Activated naive CD8-positive, alpha-beta T cell treated with anti-CD3 and anti-CD28 coated beads, Interleukin-2, amount 50 U/mL, for 24 hours (primary cell): ENCODE data around the gene TTBK1.
A peak's percentile ranks its signal among the peaks of the same experiment; 100 is the strongest.

ENCODE experiments used
- ATAC-seq: fragments of 150-1000 bp; cut with Tn5 transposase; one replicate; pipeline ENCODE4 v1.10.0; 2021
- DNase-seq: peaks from one replicate; pipeline ENCODE4 v3.0.0; 2021
- H3K27ac Mint-ChIP-seq: one replicate; pipeline ENCODE4 v1.8.0; 2021; ENCODE audit warnings: mild to moderate bottlenecking, mixed read lengths
- H3K27me3 Mint-ChIP-seq: one replicate; pipeline ENCODE4 v1.8.0; 2021; ENCODE audit warnings: mixed read lengths
- H3K36me3 Mint-ChIP-seq: one replicate; pipeline ENCODE4 v1.8.0; 2021; ENCODE audit warnings: low read depth, mixed read lengths
- H3K4me1 Mint-ChIP-seq: one replicate; pipeline ENCODE4 v1.8.0; 2021; ENCODE audit warnings: mixed read lengths
- H3K4me3 Mint-ChIP-seq: one replicate; pipeline ENCODE4 v1.8.0; 2021; ENCODE audit warnings: mild to moderate bottlenecking, moderate library complexity, mixed read lengths
- H3K9me3 Mint-ChIP-seq: one replicate; pipeline ENCODE4 v1.8.0; 2021; ENCODE audit warnings: mixed read lengths

TTBK1 gene

DNA sequence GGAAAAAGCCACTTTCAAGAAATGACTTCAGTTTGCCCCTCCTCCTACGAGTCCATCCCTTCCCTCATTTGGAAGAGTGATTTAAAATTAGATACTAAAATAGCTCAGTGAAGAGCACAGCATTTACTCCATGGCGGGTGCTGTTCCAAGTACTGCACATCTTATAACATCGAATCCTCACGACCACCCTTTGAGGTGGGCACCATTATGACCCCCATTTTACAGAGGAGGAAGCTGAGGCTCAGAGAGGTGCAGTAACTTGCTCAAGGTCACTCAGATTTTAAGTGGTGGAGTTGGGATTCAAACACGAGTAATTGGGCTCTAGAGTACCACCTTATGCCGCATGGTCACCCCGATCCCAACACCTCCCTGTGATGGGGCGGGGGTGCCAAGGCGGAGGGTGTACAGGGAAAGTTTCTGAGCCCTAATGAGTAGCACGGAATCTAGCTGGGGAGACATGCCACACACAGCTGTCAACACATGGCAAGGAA is 25.5 kb downstream of the TTBK1 start:
- peak overlapping the region; percentile 58 for H3K4me3 Mint-ChIP-seq
- ATAC-seq (no peak), DNase-seq (no peak)
- H3K36me3 Mint-ChIP-seq: no peaks in the 10 kb centered on the region
- no peak overlapping the region for H3K27ac Mint-ChIP-seq
- H3K27me3 Mint-ChIP-seq: peaks cover 20% of the 10 kb centered on the region
- H3K4me1 Mint-ChIP-seq: peaks cover 7% of the 10 kb centered on the region
- H3K9me3 Mint-ChIP-seq: no peaks in the 10 kb centered on the region

DNA sequence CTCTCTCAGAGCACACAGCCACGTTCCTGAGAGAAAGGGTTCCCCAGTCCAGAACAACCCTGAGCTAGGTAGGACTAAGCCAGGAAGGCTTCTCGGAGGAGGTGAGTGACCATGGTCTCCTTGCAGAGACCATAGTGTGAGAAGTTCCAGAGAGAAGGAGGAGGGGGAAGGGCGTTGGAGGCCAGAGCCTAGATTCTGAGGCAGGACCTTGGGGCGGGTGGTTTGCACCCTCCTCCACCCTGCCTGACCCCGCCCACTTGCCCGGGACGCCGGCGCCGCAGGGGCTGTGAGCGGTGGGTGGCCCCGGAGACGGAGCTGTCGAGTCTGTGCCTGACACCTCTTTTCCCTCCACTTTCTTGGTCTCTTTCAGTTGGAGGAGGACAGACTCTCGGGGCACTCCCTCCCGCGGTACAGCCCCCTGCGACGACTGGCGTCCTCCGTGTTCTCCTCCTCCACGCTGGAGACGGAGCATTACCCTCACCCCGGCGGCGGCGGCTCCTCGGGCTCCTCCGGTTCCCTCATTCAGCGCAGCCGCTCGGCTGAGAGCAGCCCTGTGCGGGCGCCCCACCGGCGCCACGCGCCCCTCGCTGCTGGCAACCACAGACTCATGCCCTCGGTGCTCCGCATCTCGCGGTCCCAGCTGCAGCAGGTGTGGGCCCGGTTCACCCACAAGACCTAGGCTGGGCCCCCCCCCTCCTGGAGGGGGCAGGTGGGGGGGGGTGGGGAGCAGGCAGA is 26.2 kb downstream of the TTBK1 start:
- peaks cover 26% of the 10 kb centered on the region for H3K27me3 Mint-ChIP-seq
- H3K27ac Mint-ChIP-seq: no peak overlapping the region
- DNase-seq: peak; percentile 60
- H3K36me3 Mint-ChIP-seq: no peaks in the 10 kb centered on the region
- H3K4me3 Mint-ChIP-seq: peak overlapping the region; percentile 58
- ATAC-seq: peak; percentile 69
- H3K4me1 Mint-ChIP-seq: peaks cover 7% of the 10 kb centered on the region
- no peaks in the 10 kb centered on the region for H3K9me3 Mint-ChIP-seq

GRCh38 chr6:43271103-43271815 is 28.0 kb downstream of the TTBK1 start:
- DNase-seq (no peak), ATAC-seq (no peak)
- Mint-ChIP-seq H3K27me3 (peaks cover 34% of the 10 kb centered on the region), H3K9me3 (no peaks in the 10 kb centered on the region), H3K4me3 (no peak overlapping the region), H3K36me3 (no peaks in the 10 kb centered on the region), H3K4me1 (peaks cover 12% of the 10 kb centered on the region), H3K27ac (no peak overlapping the region)

GRCh38 chr6:43271944-43272343 is 28.7 kb downstream of the TTBK1 start:
- no peak overlapping the region for H3K27ac Mint-ChIP-seq
- peaks cover 12% of the 10 kb centered on the region for H3K4me1 Mint-ChIP-seq
- ATAC-seq (no peak), DNase-seq (no peak)
- H3K9me3 Mint-ChIP-seq: no peaks in the 10 kb centered on the region
- no peaks in the 10 kb centered on the region for H3K36me3 Mint-ChIP-seq
- H3K4me3 Mint-ChIP-seq: no peak overlapping the region
- peaks cover 39% of the 10 kb centered on the region for H3K27me3 Mint-ChIP-seq

DNA sequence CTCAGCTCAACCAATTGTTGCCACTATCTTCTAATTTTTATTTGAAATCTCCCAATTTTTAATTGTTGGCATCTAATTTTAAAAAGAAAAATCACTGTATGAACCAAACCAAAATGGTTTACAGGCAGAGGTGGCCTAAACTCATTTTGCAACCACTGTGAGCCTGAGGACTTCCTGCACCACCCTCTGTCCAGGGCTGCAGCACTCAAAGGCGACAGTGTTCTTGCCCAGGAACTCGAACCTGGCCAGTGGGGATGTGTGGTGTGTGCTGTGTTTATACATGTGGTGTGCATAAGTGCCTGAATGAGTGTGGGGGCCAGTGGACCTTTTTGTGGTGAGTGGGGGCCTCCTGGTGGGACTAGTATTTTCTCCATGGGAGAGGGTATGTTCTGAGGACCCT is 30.4 kb downstream of the TTBK1 start:
- ATAC-seq (no peak), DNase-seq (no peak)
- Mint-ChIP-seq H3K9me3 (no peaks in the 10 kb centered on the region), H3K27me3 (peaks cover 37% of the 10 kb centered on the region), H3K4me1 (peaks cover 12% of the 10 kb centered on the region), H3K27ac (no peak overlapping the region), H3K36me3 (no peaks in the 10 kb centered on the region), H3K4me3 (no peak overlapping the region)

GRCh38 chr6:43274127-43274915 is 31.0 kb downstream of the TTBK1 start:
- Mint-ChIP-seq H3K27me3 (peaks cover 32% of the 10 kb centered on the region), H3K9me3 (no peaks in the 10 kb centered on the region), H3K4me1 (peaks cover 7% of the 10 kb centered on the region), H3K4me3 (peak overlapping the region; percentile 46), H3K27ac (no peak overlapping the region), H3K36me3 (no peaks in the 10 kb centered on the region)
- ATAC-seq: no peak
- DNase-seq: no peak

GRCh38 chr6:43274916-43275597 is 31.8 kb downstream of the TTBK1 start:
- H3K9me3 Mint-ChIP-seq: no peaks in the 10 kb centered on the region
- DNase-seq: peak; percentile 36
- H3K27ac Mint-ChIP-seq: no peak overlapping the region
- peak overlapping the region; percentile 46 for H3K4me3 Mint-ChIP-seq
- peaks cover 5% of the 10 kb centered on the region for H3K4me1 Mint-ChIP-seq
- no peaks in the 10 kb centered on the region for H3K36me3 Mint-ChIP-seq
- no peak for ATAC-seq
- peaks cover 31% of the 10 kb centered on the region for H3K27me3 Mint-ChIP-seq

GRCh38 chr6:43275801-43276576 is 32.7 kb downstream of the TTBK1 start:
- Mint-ChIP-seq H3K27me3 (peaks cover 32% of the 10 kb centered on the region), H3K27ac (no peak overlapping the region), H3K36me3 (no peaks in the 10 kb centered on the region), H3K9me3 (no peaks in the 10 kb centered on the region), H3K4me1 (peaks cover 5% of the 10 kb centered on the region), H3K4me3 (peak overlapping the region; percentile 77)
- peak; percentile 17 for DNase-seq
- ATAC-seq: no peak

GRCh38 chr6:43276577-43277305 is 33.5 kb downstream of the TTBK1 start:
- Mint-ChIP-seq H3K9me3 (no peaks in the 10 kb centered on the region), H3K4me1 (peaks cover 5% of the 10 kb centered on the region), H3K36me3 (no peaks in the 10 kb centered on the region), H3K4me3 (no peak overlapping the region), H3K27me3 (peaks cover 34% of the 10 kb centered on the region), H3K27ac (no peak overlapping the region)
- ATAC-seq: no peak
- DNase-seq: no peak

GRCh38 chr6:43277306-43277642 is 34.0 kb downstream of the TTBK1 start:
- ATAC-seq: no peak
- Mint-ChIP-seq H3K4me1 (peaks cover 5% of the 10 kb centered on the region), H3K36me3 (no peaks in the 10 kb centered on the region), H3K9me3 (no peaks in the 10 kb centered on the region), H3K4me3 (no peak overlapping the region), H3K27ac (no peak overlapping the region), H3K27me3 (peaks cover 34% of the 10 kb centered on the region)
- no peak for DNase-seq

- ATAC-seq (peak; percentile 33), DNase-seq (no peak)
- H3K4me3 Mint-ChIP-seq: no peak overlapping the region
- H3K4me1 Mint-ChIP-seq: peaks cover 5% of the 10 kb centered on the region
- H3K9me3 Mint-ChIP-seq: no peaks in the 10 kb centered on the region
- no peak overlapping the region for H3K27ac Mint-ChIP-seq
- H3K36me3 Mint-ChIP-seq: no peaks in the 10 kb centered on the region
- peaks cover 34% of the 10 kb centered on the region for H3K27me3 Mint-ChIP-seq
These were observed 34.6 kb downstream of the TTBK1 start for GRCh38 chr6:43277643-43278523.

DNA sequence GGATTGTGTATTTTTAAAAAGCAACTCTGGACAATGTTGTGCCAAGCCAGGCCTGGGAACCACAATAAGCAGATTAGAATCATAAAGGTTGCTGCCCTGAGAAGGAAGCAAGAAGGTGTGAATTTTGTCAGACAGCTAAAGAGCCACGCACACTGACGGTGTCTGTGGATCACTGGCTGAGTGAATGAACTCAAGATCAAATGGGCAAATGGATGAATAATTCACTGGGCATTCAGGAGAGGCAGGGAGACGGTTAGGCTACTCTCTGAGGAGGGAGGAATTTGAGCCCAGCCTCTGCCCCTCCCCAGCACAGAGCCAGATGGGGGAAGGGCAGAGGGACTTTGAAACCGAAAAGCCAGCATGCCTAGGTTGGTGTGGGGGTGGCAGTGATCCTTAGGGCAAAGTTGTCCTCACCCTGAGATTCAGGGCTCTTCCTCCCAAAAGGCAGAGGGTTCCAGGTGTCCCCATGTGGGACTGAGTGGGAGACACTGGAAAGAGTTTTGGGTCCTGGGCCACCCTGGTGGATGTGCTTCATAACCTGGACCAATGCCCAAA is 35.3 kb downstream of the TTBK1 start:
- ATAC-seq (no peak), DNase-seq (no peak)
- Mint-ChIP-seq H3K9me3 (no peaks in the 10 kb centered on the region), H3K4me3 (no peak overlapping the region), H3K36me3 (no peaks in the 10 kb centered on the region), H3K27ac (no peak overlapping the region), H3K27me3 (peaks cover 31% of the 10 kb centered on the region), H3K4me1 (peaks cover 5% of the 10 kb centered on the region)
